ENCODE results near the gene TAS1R2.

DNA sequence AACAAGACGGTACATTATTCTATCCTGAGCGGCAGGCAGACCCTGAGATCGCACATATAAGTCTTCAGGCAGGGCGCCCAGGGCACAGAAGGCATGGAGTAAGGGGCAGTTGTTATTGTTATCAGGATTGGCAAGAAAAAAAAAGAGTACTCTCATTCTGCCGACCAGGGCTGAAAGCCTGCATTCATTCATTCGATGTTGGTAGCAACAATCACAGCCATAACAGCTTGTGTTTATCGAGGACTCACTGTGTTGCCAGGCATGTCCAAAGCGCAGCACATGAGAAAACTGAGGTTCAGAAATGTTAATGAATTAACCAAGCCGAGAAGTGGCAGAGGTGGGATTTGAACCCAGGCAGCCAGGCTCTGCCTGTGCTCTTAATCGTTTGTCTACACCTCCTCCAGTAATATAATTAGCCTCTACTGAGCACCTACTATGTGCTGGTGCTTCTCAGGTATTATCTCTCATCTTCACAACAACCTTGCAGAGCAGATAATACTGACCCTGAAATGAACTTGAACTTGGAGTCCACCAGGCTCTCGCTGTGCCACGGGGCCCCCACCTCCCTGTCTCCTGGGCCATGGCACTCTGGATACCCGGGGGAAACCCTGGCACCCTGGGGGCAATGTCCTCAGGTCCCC, 56.2 kb downstream of the TAS1R2 start:
- no peak for TF ChIP-seq CTCF (conservative IDR thresholded peaks at IDR 0.05)
- no peak for TF ChIP-seq ZFX (IDR thresholded peaks at IDR 0.05)

All from C4-2B (cell line).